ENCODE measurements around the gene RNF180.
"Not testable (repeated sequence)": the region's sequence is repeated elsewhere in the genome, so short reads cannot be mapped to it uniquely, and the experiment has no call there.

The RNF180 gene

GRCh38 chr5:64180661-64181343, 15.2 kb downstream of the RNF180 start:
- DNase-seq, result no peak

DNA sequence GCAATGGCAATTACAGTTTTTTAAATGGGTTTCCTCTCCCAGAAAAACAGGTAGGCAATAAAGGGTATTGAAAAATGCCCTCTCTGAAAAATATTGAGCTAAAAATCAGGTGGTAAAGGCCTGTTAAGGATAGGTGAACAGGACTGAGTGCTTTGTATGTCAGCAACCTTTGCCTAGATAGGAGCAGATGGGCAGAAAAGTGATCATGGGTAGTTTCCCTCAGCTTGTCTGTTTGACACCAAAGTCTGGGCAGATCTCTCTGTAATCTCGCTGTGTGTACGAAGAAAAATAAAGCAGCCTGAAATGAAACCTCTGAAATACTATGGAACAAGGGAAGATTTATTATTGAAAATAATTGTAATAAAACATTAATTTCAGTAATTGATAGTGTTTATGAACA, 15.8 kb downstream of the RNF180 start:
- no peak for DNase-seq

DNA sequence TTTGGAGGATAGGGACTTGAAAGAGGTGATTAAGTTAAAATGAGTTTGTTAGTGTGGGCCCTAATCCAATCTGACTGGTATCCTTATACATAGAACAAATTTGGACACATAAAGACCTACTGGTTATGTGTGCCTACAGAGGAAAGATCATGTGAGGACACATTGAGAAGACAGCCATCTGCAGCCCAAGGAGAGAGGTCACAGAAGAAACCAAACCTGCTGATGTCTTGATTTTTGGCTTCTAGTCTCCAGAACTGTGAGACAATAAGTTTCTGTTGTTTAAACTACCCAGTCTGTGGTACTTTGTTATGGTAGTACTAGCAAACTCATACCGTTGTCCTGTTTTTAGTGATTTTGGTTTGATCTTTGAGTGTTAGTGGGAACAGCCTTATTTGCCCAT, 18.3 kb downstream of the RNF180 start:
- no peak for DNase-seq

- no peak for DNase-seq
These were observed 19.2 kb downstream of the RNF180 start for GRCh38 chr5:64184832-64185231.

DNA sequence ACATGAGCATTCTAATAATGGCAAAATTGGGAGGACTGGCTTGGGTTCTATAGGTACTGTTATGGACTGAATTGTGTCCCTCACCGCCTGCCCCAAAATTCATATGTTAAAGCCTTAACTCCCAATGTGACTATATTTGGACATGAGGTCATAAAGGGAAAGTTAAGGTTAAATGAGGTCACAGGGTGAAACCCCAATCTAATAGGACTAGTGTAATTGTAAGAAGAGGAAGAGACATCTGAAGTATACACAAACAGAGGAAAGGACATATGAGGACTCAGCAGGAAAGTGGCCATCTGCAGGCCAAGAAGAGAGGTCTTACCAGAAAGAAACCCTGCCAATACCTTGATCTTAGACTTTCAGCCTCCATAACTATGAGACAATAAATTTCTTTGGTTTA, 23.1 kb downstream of the RNF180 start:
- no peak for DNase-seq

GRCh38 chr5:64190562-64191306, 25.1 kb downstream of the RNF180 start:
- no peak for DNase-seq

GRCh38 chr5:64195981-64196380, 30.3 kb downstream of the RNF180 start:
- no peak for DNase-seq

DNA sequence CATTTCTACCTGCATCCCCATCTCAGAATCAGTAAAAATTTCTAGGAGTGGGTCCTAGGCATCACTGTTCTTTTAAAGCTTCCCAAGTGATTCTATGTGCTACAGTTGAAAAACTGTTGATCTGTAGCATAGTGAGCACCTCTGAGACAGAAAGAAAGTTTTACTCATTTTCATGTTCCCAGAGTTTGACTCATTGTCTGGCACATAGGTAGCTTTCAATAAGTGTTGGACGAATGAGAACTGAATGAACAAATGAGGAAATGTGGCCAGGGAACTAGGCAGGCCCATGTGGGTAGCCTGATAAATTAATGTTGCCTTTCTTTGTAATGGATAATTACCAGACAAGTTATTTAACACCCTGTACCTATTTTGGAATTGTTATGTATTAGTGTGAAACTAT, 33.8 kb downstream of the RNF180 start:
- DNase-seq, result no peak

DNA sequence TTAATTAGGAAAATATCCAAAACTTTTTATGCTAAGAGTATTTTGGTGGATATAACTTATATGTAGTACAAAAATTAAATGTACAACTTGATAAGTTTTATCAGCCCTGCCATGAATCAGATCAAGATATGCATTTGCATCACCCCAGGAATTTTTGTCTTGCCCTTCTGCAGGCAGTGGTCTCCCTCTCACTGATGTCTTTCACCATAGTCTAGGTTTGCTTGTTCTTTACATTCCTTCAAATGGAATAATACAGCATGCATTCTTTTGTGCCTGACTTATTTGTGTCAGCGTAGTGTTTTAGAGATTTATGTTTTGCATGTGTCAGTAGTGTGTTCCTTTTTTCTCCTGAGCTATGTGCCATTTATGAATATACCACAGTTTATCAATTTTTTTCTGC, 36.4 kb downstream of the RNF180 start:
- DNase-seq, result no peak

DNA sequence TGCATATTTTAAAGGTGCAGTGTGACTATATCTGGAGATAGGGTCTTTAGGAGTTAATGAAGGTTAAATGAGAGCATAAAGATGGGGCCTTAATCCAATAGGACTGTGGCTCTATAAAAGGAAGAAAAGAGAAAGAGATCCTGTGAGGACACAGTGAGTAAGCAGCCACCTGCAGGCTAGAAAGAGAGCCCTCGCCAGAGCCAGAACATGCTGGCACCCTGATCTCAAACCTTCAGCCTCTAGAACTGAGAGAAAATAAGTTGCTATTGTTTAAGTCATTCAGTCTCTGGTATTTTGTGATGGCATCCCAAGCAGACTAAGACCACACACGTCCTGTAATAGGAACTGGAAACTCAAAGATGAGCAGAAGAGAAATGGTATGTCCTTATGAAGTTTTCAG, 41.0 kb downstream of the RNF180 start:
- DNase-seq, result no peak

DNA sequence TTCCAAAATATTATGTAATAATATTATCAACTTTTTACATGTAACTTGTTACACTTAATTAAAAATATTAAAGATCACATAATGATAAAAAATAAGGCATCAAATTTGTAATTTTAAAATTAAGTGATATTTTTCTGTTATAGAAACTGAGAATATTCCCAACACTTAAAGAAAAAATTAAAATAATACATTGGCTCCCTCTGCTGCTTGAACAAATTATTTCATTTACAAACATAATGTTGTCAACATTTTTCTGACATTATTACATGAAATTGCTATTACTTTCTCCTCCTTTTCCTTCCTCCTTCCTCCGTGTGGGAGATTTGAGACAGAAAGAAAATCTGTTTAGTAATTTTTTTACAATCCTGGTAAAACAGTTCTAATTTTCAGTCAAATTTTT, 42.3 kb downstream of the RNF180 start:
- no peak for DNase-seq

- DNase-seq, result no peak
These were observed 43.7 kb downstream of the RNF180 start for GRCh38 chr5:64209353-64209752.

- no peak for DNase-seq
These were observed 45.2 kb downstream of the RNF180 start for GRCh38 chr5:64210866-64211265.

GRCh38 chr5:64213011-64213410, 47.4 kb downstream of the RNF180 start:
- no peak for DNase-seq

GRCh38 chr5:64213531-64213930, 47.9 kb downstream of the RNF180 start:
- DNase-seq, result no peak

GRCh38 chr5:64214132-64214531, 48.5 kb downstream of the RNF180 start:
- DNase-seq, result no peak

DNA sequence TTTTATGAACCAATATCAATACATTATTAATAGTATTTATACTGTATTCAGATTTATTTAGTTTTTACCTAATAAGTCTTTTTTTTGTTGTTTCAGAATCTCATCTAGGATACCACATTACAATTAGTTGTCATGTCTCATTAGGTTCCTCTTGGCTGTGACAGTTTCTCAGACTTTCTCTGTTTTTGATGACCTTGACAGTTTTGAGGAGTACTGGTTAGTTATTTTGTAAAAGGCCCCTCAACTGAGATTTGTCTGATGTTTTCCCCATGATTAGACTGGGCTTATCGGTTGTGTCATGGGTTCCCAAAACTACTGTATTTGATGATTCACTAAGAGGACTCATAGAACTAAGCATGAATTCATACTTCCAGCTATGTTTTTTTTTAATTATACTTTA, 56.3 kb downstream of the RNF180 start:
- DNase-seq, result no peak

GRCh38 chr5:64225286-64225981, 59.8 kb downstream of the RNF180 start:
- not testable (repeated sequence) for DNase-seq

- DNase-seq, result not testable (repeated sequence)
These were observed 61.5 kb downstream of the RNF180 start for GRCh38 chr5:64227131-64227537.

- DNase-seq, result no peak
These were observed 63.6 kb downstream of the RNF180 start for GRCh38 chr5:64229163-64229774.

DNA sequence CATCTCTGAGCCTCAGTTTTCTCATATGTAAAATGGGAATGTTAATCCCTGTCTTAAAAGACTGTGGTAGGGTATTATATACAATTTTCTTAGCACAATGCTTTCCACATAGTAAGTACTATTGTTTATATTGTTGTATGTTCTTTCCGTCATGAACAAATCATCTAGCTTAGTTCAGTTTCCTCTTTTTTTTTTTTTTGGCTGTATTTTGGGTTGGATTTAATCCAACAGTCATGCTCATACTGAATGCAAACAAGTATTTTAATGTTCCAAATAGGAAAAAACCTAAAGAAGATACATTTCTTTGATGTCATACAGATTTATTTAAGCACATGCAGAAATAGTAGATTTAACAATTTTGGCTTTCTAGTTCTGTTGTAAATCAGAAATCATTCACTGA, 95.1 kb downstream of the RNF180 start:
- DNase-seq, result no peak

GRCh38 chr5:64269164-64269563, 103.5 kb downstream of the RNF180 start:
- no peak for DNase-seq

DNA sequence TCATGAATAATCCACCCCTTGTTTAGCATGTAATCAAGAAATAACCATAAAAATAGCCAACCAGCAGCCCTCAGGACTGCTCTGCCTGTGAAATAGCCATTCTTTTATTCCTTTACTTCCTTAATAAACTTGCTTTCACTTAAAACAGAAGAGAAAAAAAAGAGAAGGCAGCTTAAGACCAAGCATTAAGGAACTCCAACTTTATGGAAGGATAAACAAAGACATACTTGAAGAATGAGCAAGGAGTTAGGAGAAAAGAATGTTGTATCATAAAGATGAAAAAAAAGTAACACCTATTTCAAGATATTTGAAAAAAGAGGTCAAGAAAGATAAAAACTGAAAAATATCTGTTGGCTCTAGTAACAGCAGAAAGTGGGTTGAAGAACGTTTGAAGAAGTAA, 107.6 kb downstream of the RNF180 start:
- DNase-seq, result no peak

Measured in stimulated activated CD4-positive, alpha-beta T cell treated with anti-CD3 and anti-CD28 coated beads, Interleukin-2, amount 100 ng/mL, for 24 hours (primary cell).